ENCODE measurements around the gene PRR9.
"Not testable (repeated sequence)": the region's sequence is repeated elsewhere in the genome, so short reads cannot be mapped to it uniquely, and the experiment has no call there.

PRR9 gene

DNA sequence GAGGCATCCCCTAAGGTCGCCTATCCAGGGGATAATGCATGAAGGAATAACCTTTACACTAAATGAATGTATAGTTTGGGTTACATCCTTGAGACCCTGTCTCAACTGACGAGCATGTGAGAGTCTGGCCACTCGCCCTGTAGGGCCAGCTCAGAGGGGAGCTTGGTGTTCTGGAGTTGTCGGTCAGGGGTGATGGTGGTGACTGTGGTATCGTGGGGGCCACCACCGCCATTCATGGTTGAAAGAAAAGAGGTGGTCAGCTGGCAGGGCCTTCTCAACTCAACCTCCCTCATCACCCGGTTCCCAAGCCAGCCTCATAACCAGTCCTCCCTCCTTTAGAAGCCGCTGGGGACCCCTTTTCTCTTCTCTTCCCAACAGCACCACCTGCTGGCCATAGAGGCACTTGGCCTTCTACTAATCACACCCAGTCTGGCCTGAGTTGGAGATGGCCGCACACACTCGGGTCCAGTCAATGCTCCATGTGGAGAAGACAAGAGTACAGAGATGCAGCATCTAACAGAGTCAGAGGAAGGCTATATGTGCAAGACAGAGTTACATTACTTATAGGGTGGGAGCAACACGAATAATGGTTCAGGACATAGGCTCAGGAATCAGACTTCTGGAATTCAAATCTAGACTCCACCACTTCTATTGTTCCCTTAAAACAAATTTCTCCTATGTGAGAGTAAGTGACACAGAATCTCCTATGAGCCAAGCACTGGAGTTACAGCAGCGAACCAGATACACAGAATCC is 11.9 kb downstream of the PRR9 start:
- DNase-seq (ENCODE audit: low spot score): not testable (repeated sequence)

DNA sequence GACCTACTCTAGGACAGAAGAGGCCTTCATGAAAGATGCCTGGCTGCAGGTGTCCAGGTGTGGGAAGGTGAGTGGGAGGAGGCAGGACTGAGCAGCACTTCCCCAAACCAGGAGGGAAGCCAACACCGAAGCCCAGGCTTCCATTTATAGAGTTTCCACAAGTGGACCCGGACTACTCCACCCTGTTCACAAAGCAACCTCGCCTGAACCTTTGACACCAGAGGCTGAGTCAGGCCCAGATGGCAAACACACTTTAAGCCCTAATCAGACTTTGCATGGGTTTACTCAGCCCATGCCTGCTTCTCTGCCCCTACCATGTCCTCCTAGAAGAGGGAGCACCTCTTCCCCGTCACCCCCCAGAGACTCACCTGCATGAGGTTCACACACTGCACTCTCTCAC is 14.0 kb downstream of the PRR9 start:
- no peak for DNase-seq (ENCODE audit: low spot score)

GRCh38 chr1:153231785-153232184 is 14.4 kb downstream of the PRR9 start:
- no peak for DNase-seq (ENCODE audit: low spot score)

DNA sequence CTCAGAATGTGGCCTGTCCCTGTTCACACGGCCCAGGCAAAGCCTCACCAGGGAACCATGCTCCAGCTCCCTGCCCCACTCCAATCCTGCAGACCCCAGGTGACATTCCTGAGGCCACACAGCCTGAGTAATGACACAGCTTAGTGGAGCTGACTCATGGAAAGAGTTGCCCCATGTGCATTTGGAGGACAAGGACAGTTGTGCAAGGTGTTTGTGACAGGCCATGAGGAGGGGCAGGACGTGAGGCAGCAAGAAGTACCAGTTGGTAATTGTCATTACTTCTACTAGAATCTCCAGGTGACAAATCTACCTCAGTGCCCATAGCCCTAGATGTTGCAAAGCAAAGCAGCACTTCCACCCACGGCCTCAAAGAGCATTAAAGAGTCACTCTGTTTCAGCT is 15.2 kb downstream of the PRR9 start:
- no peak for DNase-seq (ENCODE audit: low spot score)

DNA sequence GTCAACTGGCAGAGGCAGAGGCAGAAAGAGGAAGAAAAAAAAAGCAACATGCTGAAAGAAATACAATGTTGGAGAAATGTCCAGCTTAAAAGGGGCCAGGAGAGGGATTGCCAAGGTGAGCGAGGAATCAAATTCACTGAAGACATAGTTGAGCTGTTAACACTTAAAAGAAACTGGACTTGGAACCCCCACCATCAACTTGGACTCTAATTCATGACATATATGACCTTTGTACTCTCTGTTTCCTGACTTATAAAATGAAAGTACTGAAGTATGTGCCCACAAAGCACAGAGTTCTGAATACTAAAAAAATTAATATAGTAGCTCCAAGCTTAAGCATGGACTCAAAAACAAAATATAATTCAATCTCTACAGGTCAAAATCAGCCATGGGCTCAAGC is 16.1 kb downstream of the PRR9 start:
- DNase-seq (ENCODE audit: low spot score): no peak

- no peak for DNase-seq (ENCODE audit: low spot score)
Observed at GRCh38 chr1:153238527-153238926, 21.1 kb downstream of the PRR9 start.

- no peak for DNase-seq (ENCODE audit: low spot score)
Observed at GRCh38 chr1:153242160-153242559, 24.8 kb downstream of the PRR9 start.

DNA sequence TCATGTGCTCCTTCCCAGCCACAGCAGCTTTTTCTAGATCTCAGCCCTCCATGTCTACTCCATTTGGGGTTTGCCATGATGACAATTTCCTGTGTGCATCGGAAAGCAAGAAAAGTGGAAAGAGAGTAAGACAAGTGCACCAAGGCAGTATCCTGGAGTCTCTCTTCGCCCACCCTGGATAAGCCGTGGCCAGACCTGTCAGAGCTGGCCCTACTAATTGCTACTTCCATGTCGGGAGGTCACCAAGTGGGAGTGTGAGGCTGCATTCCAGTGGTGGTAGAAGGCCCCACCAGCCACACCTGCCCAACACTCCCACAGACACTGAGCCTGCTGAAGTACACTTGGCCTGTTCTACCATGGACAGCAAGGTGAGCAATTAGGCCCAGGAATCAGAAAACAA is 28.1 kb downstream of the PRR9 start:
- no peak for DNase-seq (ENCODE audit: low spot score)

GRCh38 chr1:153246018-153246417 is 28.6 kb downstream of the PRR9 start:
- no peak for DNase-seq (ENCODE audit: low spot score)

DNA sequence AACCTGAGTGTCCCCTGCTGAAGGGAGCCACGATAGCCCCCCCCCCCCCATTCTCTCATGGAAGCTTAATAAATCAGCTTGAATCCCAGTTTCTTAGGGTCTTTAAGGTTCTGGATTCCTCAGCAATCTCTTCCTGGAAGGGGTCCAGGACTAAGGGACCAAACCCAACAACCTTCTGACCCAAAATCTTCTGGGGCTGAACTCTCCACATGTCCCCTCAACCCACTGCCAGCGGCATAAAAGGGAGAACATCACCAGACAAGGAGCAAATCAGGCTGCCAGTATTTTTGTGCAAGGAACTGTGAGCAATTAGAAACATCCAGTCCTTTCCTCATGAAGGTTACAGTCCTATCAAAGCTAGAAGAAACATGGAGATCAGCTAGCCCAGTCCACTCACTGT is 29.4 kb downstream of the PRR9 start:
- DNase-seq (ENCODE audit: low spot score): no peak

DNA sequence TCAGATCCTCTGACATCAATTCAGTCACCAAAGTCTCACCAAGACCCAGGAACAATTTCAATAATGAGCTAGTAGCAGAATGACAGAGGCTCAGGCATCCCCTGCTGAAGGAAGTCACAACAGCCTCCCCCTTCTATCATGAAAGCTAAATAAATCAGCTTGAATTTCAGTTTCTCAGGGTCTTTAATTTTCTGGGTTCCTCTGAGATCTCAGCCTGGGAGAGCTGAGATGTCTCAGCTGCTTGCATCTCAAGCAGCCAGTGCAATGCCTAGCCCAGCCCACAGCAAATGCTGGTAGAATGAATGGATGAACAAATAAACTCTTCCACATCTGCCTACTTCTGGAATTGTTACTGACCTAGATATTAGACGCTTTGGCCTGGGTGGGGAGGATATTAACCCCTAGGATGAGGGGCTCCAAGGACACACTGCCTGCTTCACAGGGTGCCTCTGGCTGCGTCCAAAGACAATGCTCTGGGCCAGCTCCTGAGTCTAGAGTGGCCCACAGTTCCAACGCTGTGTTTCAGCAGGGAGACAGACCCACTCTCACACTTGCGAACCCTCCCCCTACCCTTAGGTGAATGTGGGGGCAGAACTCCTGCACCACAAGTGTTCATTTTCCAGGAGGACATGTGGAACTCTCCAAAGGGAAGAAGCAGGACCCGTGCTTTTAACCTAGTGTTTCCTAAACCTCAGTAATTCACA is 30.9 kb downstream of the PRR9 start:
- DNase-seq (ENCODE audit: low spot score): no peak

- no peak for DNase-seq (ENCODE audit: low spot score)
Observed at GRCh38 chr1:153250166-153250565, 32.8 kb downstream of the PRR9 start.

DNA sequence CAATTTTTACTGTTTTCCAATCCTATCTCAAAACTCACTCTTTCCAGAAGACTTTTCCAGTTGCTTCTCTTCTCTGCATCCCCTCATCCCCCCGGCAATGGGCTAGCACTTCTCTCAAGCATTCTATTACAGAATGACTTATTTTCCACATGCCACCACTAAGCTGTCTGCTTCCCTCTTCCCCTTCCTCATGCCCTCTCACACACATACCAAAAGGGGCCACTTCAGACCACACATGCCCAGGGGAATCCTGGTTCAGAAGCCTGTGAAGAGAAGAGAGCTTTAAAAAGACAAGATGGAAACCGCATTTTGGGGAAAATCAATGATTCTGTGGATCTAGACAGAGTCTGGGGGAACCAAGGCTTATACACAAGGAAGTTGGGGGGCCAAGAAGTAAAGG is 33.7 kb downstream of the PRR9 start:
- DNase-seq (ENCODE audit: low spot score): no peak

- DNase-seq (ENCODE audit: low spot score): no peak
Observed at GRCh38 chr1:153251562-153251961, 34.2 kb downstream of the PRR9 start.

DNA sequence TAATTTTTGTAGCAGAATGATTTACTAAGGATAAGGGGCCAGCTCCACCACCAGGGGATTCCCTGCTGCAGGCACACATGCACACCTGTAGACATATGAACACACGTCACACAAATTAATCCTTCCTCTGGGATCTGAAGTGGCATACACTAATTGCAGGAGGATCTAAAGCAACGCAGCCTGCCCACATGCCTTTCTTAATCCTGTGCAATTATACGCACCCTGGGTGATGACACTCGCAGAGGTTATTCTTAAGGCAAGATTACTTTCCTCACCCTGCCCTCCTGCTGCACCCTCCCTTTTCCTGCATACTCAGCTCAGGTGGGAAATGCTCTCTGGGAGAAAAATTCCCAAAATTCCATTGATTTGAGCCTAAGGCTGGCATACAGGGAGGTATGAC is 34.6 kb downstream of the PRR9 start:
- DNase-seq (ENCODE audit: low spot score): no peak

DNA sequence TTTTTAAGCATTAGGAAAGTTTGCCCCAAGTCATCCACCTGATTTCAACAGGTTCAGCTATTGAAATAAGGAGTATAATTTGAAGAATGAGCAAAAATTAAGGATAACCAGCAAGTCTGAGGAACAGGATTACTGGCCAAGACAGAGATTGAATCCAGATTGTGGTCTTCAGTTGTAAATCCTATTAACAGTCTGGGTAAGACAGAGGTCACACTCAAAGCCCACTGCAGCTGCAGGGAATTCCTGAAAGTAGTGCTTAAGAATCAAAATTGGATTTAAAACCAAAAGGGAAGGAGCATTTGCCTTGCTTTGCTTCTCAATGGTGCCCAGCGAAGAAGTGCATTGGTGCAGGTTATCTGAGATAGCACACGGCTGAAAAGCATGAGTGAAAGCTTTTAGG is 35.7 kb downstream of the PRR9 start:
- DNase-seq (ENCODE audit: low spot score): no peak

DNA sequence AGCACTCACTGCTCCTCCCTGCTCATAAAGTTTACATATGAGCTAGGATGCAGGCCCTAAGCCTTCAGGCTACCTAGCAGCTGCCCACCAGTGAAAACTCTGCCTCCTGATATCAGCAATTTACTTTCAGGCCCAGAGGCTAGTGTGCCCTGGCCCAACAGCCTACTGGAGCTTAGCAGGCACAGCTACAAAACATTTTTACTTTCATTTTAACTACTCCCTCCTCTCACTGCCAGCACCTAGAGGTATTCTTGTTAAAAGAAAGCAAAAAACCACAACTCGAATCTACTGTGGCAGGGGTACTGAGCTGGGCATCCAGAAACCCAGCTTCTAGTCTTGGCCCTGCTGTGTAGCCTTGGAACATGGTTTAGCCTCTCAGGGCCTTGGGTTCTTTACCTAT is 36.3 kb downstream of the PRR9 start:
- DNase-seq (ENCODE audit: low spot score): no peak

DNA sequence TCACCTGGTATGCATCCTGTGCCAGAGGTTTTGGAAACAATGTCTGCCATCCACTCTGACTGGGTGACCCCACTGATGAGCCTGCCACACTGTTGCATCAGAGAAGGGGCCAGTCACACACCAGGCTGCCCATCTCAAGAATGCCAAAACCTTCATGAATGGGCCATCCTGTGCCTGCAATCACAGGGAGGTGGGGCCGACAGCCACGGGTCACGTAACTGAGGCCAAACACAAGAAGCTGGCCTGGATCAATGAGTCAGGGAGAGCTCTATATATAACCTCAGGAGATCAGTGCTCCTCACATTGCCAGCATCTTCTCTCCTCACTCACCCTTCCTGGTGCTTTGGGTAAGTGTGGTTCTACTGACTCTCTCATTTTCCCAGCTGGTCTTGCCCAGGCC is 42.0 kb downstream of the PRR9 start, which contains the start of gene LORICRIN:
Gene LORICRIN (plus strand): TSS at position 301 of the 400 bp plus-strand sequence. CDS start 1,263 bp downstream, outside the sequence.
- DNase-seq (ENCODE audit: low spot score): no peak

DNA sequence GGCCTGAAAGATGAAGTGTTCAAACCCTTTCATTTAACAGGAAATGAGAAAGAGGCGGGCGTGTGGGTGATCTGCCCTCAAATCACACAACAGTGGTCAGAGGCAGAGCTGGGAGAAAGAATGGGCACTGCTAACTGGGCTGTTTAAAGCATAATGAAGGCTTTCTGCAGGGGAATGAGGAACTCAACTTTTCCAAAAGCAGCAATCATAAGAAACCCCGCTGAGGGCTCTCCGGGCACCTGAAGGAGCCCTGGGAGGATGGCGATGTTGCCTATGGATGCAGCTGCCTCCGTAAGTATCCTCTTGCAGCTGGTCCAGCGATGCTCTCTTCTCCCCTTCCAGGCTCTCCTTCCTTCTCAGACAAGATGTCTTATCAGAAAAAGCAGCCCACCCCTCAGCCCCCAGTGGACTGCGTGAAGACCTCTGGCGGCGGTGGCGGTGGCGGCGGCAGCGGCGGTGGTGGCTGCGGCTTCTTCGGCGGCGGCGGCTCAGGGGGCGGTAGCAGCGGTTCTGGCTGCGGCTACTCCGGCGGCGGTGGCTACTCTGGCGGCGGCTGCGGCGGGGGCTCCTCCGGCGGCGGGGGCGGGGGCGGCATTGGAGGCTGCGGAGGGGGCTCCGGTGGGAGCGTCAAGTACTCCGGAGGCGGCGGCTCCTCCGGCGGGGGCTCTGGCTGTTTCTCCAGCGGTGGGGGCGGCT is 43.3 kb downstream of the PRR9 start:
- DNase-seq (ENCODE audit: low spot score): peak; percentile 7

DNA sequence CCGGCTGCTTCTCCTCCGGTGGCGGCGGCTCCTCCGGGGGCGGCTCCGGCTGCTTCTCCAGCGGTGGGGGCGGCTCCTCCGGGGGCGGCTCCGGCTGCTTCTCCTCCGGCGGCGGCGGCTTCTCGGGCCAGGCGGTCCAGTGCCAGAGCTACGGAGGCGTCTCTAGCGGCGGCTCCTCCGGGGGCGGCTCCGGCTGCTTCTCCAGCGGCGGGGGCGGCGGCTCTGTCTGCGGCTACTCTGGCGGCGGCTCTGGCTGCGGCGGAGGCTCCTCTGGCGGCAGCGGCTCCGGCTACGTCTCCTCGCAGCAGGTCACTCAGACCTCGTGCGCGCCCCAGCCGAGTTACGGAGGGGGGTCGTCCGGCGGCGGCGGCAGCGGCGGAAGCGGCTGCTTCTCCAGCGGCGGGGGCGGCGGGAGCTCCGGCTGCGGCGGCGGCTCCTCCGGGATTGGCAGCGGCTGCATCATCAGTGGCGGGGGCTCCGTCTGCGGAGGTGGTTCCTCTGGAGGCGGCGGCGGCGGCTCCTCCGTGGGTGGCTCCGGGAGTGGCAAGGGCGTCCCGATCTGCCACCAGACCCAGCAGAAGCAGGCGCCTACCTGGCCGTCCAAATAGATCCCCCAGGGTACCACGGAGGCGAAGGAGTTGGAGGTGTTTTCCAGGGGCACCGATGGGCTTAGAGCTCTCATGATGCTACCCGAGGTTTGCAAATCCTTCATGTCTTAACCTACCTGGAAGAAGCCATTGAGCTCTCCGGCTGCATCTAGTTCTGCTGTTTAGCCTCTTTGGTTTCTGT is 44.1 kb downstream of the PRR9 start:
- DNase-seq (ENCODE audit: low spot score): peak; percentile 14

DNA sequence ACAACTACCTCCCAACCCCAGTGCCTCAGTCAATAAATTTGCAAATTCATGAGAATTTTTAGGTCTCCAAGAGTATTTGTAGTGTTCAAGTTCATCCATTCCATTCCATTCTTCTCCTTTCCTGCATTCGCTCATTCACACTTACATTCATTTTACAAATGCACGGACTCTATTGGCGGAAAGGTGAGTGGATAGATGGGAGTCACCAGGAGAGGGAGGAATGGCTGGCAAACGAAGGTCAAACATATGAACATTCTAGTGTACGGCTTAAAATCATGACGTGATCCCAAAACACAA is 44.6 kb downstream of the PRR9 start:
- DNase-seq (ENCODE audit: low spot score): no peak

DNA sequence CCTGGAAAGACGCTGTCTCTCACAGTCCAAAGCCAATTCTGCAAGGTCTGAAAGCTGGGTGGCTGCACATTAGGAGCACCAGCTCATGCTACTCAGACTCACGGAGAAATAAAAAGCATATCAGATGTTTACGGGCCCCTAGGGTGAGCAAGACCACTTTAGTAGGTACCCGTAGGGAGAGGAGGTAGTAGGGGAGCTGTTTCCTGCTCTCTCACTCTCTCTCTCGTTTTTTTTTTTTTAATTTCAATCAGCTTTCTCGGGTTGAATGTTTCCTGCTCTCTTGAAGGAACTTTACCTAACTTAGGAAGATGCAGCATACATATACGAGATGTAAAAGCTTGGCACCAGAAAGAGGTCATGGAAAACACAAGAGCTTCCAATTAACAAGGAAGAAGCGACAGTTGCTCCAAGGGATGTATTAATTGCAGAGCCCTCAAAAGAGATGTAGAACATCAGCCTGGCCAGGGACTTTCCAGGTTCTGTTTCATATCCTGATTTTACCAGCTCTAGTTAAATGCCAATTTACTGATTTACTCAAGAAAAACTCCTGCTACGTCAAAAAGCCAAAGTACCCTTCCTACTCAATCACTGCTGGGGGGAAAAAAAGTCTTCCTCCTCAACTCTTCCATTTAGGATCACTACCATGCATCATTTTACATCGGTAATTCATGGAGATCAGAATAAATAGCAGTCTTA is 45.2 kb downstream of the PRR9 start:
- peak; percentile 21 for DNase-seq (ENCODE audit: low spot score)
